Activated CD8-positive, alpha-beta memory T cell treated with anti-CD3 and anti-CD28 coated beads for 4 hours (primary cell): ENCODE data around the gene CIB4.

Experiments used
- DNase-seq, 2 donors: peaks; one replicate each; pipeline ENCODE4 v3.0.0-alpha.2; 2020; ENCODE audit warnings: low read depth in 2 of 2

The CIB4 gene

DNA sequence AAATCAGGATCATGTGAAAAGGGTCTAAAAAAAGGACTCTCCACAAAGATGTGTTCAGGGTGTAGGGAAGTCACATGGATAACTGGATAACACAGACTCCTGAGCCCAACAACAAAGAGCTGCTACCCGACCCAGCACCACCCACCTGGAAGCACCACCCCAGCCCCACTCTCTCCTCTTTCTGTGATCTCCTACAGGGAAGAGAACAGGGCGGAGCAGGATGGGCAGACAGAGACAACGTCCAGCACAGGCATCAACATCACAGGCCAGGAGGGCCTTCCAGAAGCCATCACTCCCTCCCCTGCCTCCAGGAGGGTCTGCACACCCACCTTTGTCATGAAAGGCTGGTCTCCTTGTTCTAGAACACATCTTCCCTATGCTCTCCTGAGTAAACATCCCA, 1.3 kb upstream of the CIB4 start:
- no peak for DNase-seq

DNA sequence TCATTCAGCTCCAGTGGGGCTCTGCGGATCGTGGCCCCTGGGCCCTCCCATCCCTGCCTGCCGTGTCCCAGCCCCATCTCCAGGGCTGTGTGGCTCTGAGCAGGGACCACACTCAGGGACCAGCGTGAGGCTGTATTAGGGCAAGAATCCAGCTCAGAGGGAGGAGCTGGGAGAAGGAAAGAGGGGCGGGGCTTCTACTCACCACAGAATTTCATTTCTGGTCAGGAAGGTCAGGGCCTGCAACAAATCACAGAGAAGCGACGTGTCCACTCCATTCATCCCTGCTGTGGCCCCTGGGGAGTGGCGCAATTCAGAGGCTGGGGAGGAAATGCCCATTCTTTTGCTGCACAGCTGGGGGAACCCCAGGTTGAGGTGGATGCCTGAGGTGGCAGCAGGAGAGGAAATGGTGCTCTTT, 828 bp downstream of the CIB4 start:
- DNase-seq: no peak

DNA sequence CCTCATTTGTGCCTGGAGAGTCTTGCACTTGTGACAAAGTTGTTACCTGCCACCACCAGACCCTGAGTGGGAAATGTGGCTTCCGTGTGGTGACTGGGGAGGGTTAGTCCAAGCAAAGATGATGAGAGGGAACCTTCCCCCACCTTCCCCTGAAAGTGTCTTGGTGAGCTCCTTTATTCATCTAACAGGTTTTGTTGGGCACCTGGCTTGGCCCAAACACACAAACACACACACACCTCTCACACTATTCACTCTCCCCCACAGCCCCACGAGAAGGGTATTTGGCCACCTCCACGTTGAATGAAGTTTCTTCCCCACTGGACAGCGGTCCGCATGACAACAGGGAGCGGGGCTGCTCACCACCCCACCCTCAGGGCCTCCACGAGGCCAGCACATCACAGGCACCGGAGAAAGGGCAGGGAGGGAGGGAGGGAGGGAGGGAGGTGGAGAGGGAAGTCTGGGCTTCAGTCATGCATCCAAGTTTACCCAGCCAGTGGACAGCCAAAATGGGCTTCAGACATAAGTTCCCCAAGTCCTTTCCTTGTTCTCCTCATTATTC, 1.4 kb downstream of the CIB4 start:
- no peak for DNase-seq

- DNase-seq: no peak
Measured at GRCh38 chr2:26637811-26638310, 3.3 kb downstream of the CIB4 start.

DNA sequence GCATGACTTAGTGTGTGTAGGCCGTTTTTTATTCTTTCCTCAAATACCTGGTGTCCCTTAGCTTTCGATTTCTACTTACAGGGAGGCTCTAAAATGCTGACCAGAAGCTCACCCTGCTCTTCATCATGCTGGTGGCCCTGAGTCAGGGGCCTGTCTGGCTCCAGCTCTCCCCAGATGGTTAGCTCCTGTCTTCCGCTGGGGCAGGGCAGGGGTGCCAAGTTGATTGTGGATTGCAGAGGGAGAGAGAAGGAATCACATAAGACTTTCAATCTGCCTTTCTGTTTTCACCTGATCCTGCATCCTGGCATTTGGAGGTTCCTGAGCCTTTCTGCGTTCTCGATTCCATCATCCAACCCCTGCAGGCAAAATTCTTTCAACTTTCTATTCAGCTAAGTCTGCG, 4.2 kb downstream of the CIB4 start:
- DNase-seq: no peak

GRCh38 chr2:26635401-26635800, 5.8 kb downstream of the CIB4 start:
- DNase-seq: no peak

DNA sequence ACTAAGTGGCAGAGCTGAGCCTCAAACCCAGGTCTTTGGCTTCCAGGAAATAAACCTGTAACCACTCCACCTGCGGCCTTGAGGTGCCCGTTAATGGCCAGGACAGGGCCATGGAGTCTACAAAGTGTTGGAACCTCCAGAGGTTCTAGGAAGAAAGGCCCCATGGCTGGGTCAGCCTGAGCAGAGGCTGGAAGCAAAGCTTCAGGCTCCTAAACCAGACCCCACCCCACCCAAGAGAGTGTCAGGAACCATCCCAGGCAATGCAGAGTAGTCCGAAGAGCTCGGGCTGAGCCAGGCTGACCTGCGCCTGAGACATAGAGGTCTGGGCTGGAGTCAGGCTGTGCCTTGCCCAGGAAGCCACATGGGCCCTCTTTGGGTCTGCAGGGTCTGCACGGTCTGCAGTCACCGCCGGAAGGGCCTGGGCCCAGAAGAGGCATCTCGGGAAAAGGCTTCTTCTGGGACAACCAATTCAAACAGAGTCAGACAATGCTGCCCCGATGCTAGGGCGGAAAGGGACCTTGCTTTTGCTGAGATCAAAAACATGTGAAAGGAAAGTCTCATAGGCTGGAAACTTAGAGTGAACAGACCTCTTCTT, 6.4 kb downstream of the CIB4 start:
- DNase-seq: no peak

- no peak for DNase-seq
Measured at GRCh38 chr2:26633993-26634595, 7.1 kb downstream of the CIB4 start.

DNA sequence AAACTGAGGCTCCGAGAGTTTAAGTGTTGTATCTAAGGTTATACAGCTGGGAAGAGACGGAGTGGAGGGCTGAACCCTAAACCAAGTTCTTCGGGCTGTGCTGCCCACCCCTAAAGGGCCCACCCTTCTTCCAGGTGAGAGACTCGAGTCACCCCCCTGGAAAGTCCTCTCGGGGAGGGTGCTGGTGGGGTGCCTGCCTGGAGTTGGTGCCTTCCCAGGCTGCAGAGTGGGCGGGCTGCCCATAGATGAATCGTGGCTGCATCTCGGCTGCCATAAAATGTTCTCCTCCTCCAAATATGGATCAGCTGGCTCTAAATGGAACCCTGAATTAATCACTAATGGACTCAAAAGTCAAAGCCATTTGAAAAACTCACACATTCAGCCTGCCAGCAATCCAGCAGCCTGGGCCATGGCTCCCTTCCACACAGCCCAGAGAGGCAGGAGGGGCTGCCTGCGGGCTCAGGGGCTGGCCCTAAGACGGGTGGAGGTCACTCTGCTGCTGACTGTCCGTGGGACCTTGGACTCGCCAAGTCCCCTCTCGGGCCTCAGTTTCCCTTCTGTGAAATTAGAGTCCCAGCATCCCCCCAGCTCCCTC, 7.7 kb downstream of the CIB4 start:
- DNase-seq: no peak

DNA sequence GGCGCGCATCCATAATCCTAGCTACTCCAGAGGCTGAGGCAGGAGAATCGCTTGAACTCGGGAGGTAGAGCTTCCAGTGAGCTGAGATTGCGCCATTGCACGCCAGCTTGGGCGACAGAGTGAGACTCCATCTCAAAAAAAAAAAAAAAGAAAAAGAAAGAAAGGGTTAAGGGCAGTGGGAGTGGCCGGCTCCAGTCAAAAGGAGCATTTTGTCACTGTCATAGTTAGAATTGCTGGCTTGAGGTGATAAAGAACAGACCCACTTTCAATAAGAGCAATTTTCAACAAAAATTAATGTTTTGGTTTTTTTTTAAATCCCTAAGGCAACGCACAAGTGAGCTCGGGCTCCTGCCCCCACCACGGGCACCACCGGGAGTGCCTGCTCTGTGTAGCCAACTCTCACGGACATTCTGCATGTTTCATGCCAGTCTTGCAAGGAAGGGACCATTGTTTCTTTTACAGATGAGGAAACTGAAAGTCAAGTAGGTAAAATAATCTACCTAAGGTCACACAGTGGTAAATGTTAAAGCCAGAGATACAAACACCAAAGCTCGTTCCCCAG, 8.5 kb downstream of the CIB4 start:
- DNase-seq: no peak

GRCh38 chr2:26631401-26632170, 9.6 kb downstream of the CIB4 start:
- DNase-seq: no peak

GRCh38 chr2:26630669-26631360, 10.4 kb downstream of the CIB4 start:
- DNase-seq: no peak

- no peak for DNase-seq
Measured at GRCh38 chr2:26630235-26630634, 10.9 kb downstream of the CIB4 start.

GRCh38 chr2:26629751-26630150, 11.4 kb downstream of the CIB4 start:
- no peak for DNase-seq

- DNase-seq: no peak
Measured at GRCh38 chr2:26629346-26629630, 11.9 kb downstream of the CIB4 start.

GRCh38 chr2:26628561-26629345, 12.4 kb downstream of the CIB4 start:
- DNase-seq: no peak

GRCh38 chr2:26627350-26628105, 13.6 kb downstream of the CIB4 start:
- no peak for DNase-seq

- DNase-seq: no peak
Measured at GRCh38 chr2:26626606-26627005, 14.6 kb downstream of the CIB4 start.

DNA sequence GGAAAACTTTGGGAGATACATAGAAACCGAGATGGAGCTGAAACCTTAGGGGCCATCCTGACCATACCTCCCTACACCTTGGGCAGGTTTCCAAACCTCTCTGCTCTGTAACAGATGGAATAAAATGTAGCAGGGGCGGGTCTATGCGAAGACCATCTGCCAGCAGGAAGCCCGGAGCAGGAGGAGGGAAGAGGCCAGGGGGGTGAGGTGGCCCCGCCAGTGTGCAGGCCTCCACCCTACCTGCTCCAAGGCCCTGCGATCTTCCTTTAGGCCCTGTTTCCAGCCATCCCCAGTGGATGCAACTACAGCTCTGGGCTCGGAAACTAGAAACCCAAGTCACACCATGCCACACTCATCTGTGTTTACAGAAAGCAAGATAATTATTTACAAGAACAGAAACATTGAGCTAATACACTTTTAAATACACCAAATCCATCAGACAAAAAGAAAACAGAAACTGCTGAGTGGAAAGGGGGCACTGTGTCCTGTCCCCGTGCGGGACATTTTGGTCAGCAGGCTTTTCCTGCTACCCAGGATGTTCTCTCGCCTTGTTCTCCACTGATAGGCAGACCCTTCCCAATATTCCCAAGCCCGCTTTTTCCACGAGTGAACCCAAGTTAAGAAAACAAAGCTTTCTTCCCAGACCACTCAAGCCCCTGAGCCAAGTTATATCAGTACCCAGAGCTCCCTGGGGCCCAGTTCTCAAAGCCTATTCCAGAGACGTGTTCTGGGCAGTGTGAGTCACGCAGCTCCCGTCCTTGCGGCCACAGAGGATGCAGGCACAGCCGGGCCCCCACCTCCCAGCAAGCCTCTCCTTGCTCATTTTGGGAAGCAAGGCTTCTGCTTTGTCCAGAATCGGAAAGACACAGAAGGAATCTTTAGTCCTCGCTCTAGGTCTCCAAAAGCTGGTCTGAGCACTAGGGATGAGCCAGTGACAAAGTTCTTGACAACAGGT, 17.3 kb downstream of the CIB4 start:
- DNase-seq: no peak
